T-cell (primary cell): ENCODE data around the gene RASSF8. TPM values are rescaled to one million over a fixed set of nuclear protein-coding genes. Genes with fewer than 3 reads are reported as not detected.

ENCODE experiments used
- ATAC-seq, 4 experiments: fragments of 200-7000 bp in 3 of 4; fragments of 150-1000 bp in 1 of 4; cut with Tn5 transposase; replicated peaks in 1 of 4; 1 replicate in 3 of 4; 2 replicates in 1 of 4; pipeline ENCODE4 v1.10.0; 2021; ENCODE audit warnings: moderate library complexity in 3 of 4, mild to moderate bottlenecking in 2 of 4, moderate number of reproducible peaks in 1 of 4
- CTCF ChIA-PET, 2 donors: fragments of 300-600 bp; sonication (Branson Sonifier 250); formaldehyde crosslinking; loops; one replicate each; lab custom pipeline; 2022; ENCODE audit warnings: antibody characterized with exemption in 2 of 2; lab: Charles Lee
- POLR2A ChIA-PET, 2 donors: fragments of 300-600 bp; sonication (Branson Sonifier 250); formaldehyde crosslinking; loops; one replicate each; lab custom pipeline; 2022; ENCODE audit warnings: antibody characterized with exemption in 2 of 2; lab: Charles Lee
- DNase-seq, 35 experiments: peaks; one replicate each; pipeline versions ENCODE4 v3.0.0 to v3.0.0-alpha.2; 2013 to 2023
- H3K27ac ChIP-seq: one replicate; pipeline ENCODE4 v1.5.1; 2013; ENCODE audit warnings: low read length
- H3K27me3 ChIP-seq, 2 experiments: replicated peaks in 1 of 2; 1 replicate in 1 of 2; 2 replicates in 1 of 2; pipeline versions ENCODE4 v1.6.1 to v1.7.0; 2013; ENCODE audit warnings: low read length in 1 of 2, mixed read lengths in 1 of 2; ENCODE audit not compliant: control insufficient read depth in 2 of 2, insufficient read depth in 2 of 2; ENCODE audit errors: extremely low read depth in 1 of 2
- H3K36me3 ChIP-seq, 2 donors: 1 replicate in 1 of 2; 2 replicates in 1 of 2; pipeline versions ENCODE4 v1.6.1 to v1.7.0; 2013; ENCODE audit warnings: low read length in 1 of 2; ENCODE audit not compliant: control insufficient read depth in 2 of 2, insufficient read depth in 1 of 2; ENCODE audit errors: extremely low read depth in 1 of 2
- H3K4me1 ChIP-seq, 2 experiments: 1 replicate in 1 of 2; 2 replicates in 1 of 2; pipeline versions ENCODE4 v1.6.1 to v1.7.0; 2013; ENCODE audit warnings: low read length in 2 of 2, mixed read lengths in 1 of 2; ENCODE audit not compliant: insufficient read depth in 2 of 2, control insufficient read depth in 1 of 2; ENCODE audit errors: extremely low read depth in 1 of 2
- H3K4me3 ChIP-seq, 2 donors: 1 replicate in 1 of 2; 2 replicates in 1 of 2; pipeline versions ENCODE4 v1.5.1 to v1.7.0; 2013; ENCODE audit warnings: mild to moderate bottlenecking in 2 of 2, low read length in 1 of 2, moderate library complexity in 1 of 2; ENCODE audit not compliant: control insufficient read depth in 1 of 2; ENCODE audit errors: extremely low read depth in 1 of 2
- H3K9me3 ChIP-seq: 2 replicates; pipeline ENCODE4 v1.7.0; 2013
- H3K27ac Mint-ChIP-seq, 2 donors: one replicate each; pipeline ENCODE4 v1.8.0; 2020 to 2021; ENCODE audit warnings: mild to moderate bottlenecking in 2 of 2, mixed read lengths in 2 of 2
- H3K27me3 Mint-ChIP-seq, 2 donors: one replicate each; pipeline ENCODE4 v1.8.0; 2021 to 2022; ENCODE audit warnings: mixed read lengths in 2 of 2
- H3K36me3 Mint-ChIP-seq: one replicate; pipeline ENCODE4 v1.8.0; 2021; ENCODE audit warnings: mixed read lengths
- H3K4me1 Mint-ChIP-seq, 3 donors: one replicate each; pipeline ENCODE4 v1.8.0; 2020 to 2022; ENCODE audit warnings: mixed read lengths in 3 of 3, mild to moderate bottlenecking in 1 of 3
- H3K4me3 Mint-ChIP-seq, 3 donors: one replicate each; pipeline ENCODE4 v1.8.0; 2020 to 2022; ENCODE audit warnings: mild to moderate bottlenecking in 3 of 3, mixed read lengths in 3 of 3, moderate library complexity in 3 of 3
- H3K9me3 Mint-ChIP-seq, 3 donors: one replicate each; pipeline ENCODE4 v1.8.0; 2020 to 2022; ENCODE audit warnings: mixed read lengths in 3 of 3
- WGBS: methylation state at CpG from one replicate; pipeline ENCODE4 v1.1.5; 2013; ENCODE audit warnings: missing lambda C conversion rate; ENCODE audit not compliant: insufficient coverage; 5-methylcytosine and 5-hydroxymethylcytosine counted together
- total RNA-seq, 35 experiments: library from RNA in 6 of 35; stranded (reverse) in 6 of 35; fragments of 120-200 nt in 1 of 35; gene quantifications; one replicate each; pipeline versions ENCODE4 v1.2.1 to v1.2.4 and lab custom pipeline; 2013 to 2026

The RASSF8 gene
- total RNA-seq, 5 donors from 2014 or later (not counting 1 experiment from before 2014, with no cell fraction given) = 0.50 to 0.98 (median 0.73) TPM; not detected in 1

- Histone ChIP-seq H3K9me3 (no peaks in the 10 kb centered on the region), H3K36me3 (no peaks in the 10 kb centered on the region), H3K27me3 (no peaks in the 10 kb centered on the region), H3K27ac (no peak overlapping the region), H3K4me1 (no peaks in the 10 kb centered on the region), H3K4me3 (no peak overlapping the region)
- CTCF ChIA-PET = interaction anchor here in 1 of 2 donors (2.1 kb wide), 1 partner anchor 577 kb away, joined by 6 read pairs; no protein-coding TSS in a partner anchor
- H3K4me1 Mint-ChIP-seq = no peaks in the 10 kb centered on the region
- H3K9me3 Mint-ChIP-seq = no peaks in the 10 kb centered on the region
- DNase-seq (no peak), ATAC-seq (no peak)
- no peaks in the 10 kb centered on the region for H3K36me3 Mint-ChIP-seq
- WGBS = no CpG with 5 or more reads among the region's 2 CpGs
- no peak overlapping the region for H3K27ac Mint-ChIP-seq
- POLR2A ChIA-PET = no interaction called here
- H3K4me3 Mint-ChIP-seq = no peak overlapping the region
- H3K27me3 Mint-ChIP-seq = peaks cover 0 to under 1% of the 10 kb centered on the region in 2 donors
Observed at GRCh38 chr12:26011099-26011498, 52.6 kb downstream of the RASSF8 start.

DNA sequence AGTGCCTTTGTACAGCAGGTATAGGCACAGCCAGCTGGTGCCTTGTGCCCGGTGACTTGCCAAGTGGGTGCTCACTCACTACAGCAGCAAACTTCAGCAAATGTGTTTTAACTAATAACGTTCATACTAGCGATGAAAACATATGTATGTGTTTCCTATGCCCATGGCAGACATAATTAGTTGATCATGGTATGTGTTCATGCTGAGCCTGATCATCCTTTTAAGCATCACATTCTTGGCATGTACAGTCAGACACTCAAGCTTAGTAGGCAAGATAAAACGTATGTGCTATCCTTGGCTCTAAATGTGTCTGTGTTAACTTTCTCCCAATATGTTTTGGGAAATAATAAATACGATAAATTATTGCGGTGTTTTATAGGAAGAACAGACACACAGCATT, 55.6 kb downstream of the RASSF8 start:
- ChIA-PET POLR2A (no interaction called here), CTCF (interaction anchor here in 1 of 2 donors (1.1 kb wide), 1 partner anchor 577 kb away, joined by 3 read pairs; no protein-coding TSS in a partner anchor)
- no peaks in the 10 kb centered on the region for H3K36me3 Mint-ChIP-seq
- DNase-seq (no peak), ATAC-seq (no peak)
- H3K4me1 Mint-ChIP-seq = peaks cover 0 to 1% (median 0%) of the 10 kb centered on the region in 3 donors
- Histone ChIP-seq H3K27me3 (no peaks in the 10 kb centered on the region), H3K9me3 (no peaks in the 10 kb centered on the region), H3K4me1 (no peaks in the 10 kb centered on the region), H3K27ac (no peak overlapping the region), H3K4me3 (no peak overlapping the region), H3K36me3 (no peaks in the 10 kb centered on the region)
- no peak overlapping the region for H3K4me3 Mint-ChIP-seq
- no peak overlapping the region for H3K27ac Mint-ChIP-seq
- peaks cover 0 to 3% of the 10 kb centered on the region in 2 donors for H3K27me3 Mint-ChIP-seq
- 80% methylated on average over 1 of the region's 6 CpGs for WGBS
- no peaks in the 10 kb centered on the region for H3K9me3 Mint-ChIP-seq

DNA sequence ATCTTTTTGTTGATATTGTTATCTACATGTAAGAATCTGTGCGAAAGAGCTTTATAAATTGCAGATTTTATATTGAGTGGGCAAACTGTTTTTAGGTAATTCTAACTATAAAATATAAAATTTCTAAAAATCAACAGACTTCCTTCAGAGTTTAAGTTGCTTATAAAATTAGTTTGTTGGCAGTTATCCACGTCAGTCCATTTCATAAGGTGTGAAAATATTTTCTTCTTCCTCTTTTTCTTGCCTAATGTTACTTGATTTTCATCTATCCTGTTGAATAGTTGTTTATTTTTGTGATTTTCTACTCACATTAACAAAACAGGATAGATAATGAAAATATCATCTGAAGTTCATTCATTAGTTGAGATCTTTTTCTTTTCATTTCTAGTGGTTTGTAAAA, 58.0 kb downstream of the RASSF8 start:
- Mint-ChIP-seq H3K27ac (no peak overlapping the region), H3K4me1 (peaks cover 0 to 1% (median 0%) of the 10 kb centered on the region in 3 donors), H3K36me3 (no peaks in the 10 kb centered on the region), H3K9me3 (no peaks in the 10 kb centered on the region), H3K27me3 (peaks cover 0 to 3% of the 10 kb centered on the region in 2 donors), H3K4me3 (no peak overlapping the region)
- peaks cover 0 to 5% of the 10 kb centered on the region in 2 experiments for H3K27me3 ChIP-seq
- H3K27ac ChIP-seq = no peak overlapping the region
- no peaks in the 10 kb centered on the region for H3K4me1 ChIP-seq
- ATAC-seq (no peak), DNase-seq (no peak)
- no peaks in the 10 kb centered on the region for H3K36me3 ChIP-seq
- WGBS = no CpG with 5 or more reads among the region's 2 CpGs
- H3K4me3 ChIP-seq = no peak overlapping the region
- CTCF ChIA-PET = interaction anchor here in 1 of 2 donors (1.1 kb wide), 1 partner anchor 580 kb away, joined by 3 read pairs; no protein-coding TSS in a partner anchor
- POLR2A ChIA-PET = no interaction called here
- H3K9me3 ChIP-seq = no peaks in the 10 kb centered on the region

- H3K27me3 ChIP-seq = peaks cover 0 to 6% of the 10 kb centered on the region in 2 experiments
- H3K36me3 ChIP-seq = no peaks in the 10 kb centered on the region
- peaks cover 0 to 1% (median 0%) of the 10 kb centered on the region in 3 donors for H3K4me1 Mint-ChIP-seq
- no peaks in the 10 kb centered on the region for H3K36me3 Mint-ChIP-seq
- H3K4me3 ChIP-seq = no peak overlapping the region
- H3K9me3 ChIP-seq = no peaks in the 10 kb centered on the region
- H3K27ac Mint-ChIP-seq = no peak overlapping the region
- ATAC-seq (peak in 1 of 4 experiments; percentile 42), DNase-seq (peak in 1 of 35 experiments; percentile 9)
- H3K4me1 ChIP-seq = no peaks in the 10 kb centered on the region
- no peak overlapping the region for H3K4me3 Mint-ChIP-seq
- 60% methylated on average over 1 of the region's 4 CpGs for WGBS
- H3K27me3 Mint-ChIP-seq = peaks cover 5 to 8% of the 10 kb centered on the region in 2 donors
- H3K9me3 Mint-ChIP-seq = no peaks in the 10 kb centered on the region
- no peak overlapping the region for H3K27ac ChIP-seq
- ChIA-PET CTCF (interaction anchor here in 1 of 2 donors (0.6 kb wide), 2 partner anchors 20 to 584 kb away, joined by 3 to 5 read pairs; no protein-coding TSS in a partner anchor), POLR2A (no interaction called here)
Observed at GRCh38 chr12:26017484-26018211, 59.2 kb downstream of the RASSF8 start.

DNA sequence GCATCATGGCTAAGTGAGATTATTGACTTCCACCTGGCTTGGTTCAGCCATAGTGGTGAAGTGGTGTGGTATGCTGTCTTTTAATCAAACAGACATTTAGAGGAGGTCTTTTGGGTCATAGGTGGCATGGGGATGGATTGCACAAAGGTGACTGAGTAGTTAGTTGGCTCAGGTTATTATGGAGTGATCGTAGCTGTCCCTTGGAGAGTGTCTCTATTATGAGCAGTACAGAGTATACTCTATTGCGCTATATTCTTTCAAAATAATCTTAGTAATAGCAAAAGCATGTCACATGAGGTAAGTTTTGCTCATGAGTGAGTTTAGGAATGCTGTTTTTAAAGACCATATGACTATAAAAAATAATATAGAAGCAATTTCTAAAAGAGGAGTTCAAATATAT, 60.4 kb downstream of the RASSF8 start:
- peaks cover 0 to 6% of the 10 kb centered on the region in 2 experiments for H3K27me3 ChIP-seq

DNA sequence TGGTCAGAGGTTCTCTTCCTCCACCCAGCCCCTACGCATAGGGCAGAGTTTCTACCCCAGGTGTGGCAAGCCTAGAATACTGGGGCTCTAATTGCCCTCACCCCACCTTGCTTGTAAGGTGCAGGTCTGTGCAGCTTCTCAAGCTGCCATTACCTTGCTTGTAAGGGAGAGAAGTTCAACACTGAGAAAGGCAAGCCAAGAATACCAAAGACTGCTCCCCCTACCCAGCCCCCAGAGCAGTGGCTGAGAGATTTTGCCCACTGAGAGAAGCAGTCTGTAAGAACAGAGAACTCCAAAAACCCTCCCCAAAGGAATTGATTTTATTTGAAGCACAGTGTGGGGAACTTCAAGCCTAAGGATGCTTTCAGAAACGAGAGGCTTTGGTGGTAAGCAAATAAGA, 63.1 kb downstream of the RASSF8 start:
- Mint-ChIP-seq H3K4me3 (no peak overlapping the region), H3K9me3 (no peaks in the 10 kb centered on the region), H3K36me3 (no peaks in the 10 kb centered on the region), H3K4me1 (peaks cover 0 to 1% (median 0%) of the 10 kb centered on the region in 3 donors), H3K27me3 (peaks cover 5 to 10% of the 10 kb centered on the region in 2 donors), H3K27ac (no peak overlapping the region)
- Histone ChIP-seq H3K9me3 (no peaks in the 10 kb centered on the region), H3K27me3 (peaks cover 0 to 6% of the 10 kb centered on the region in 2 experiments), H3K36me3 (no peaks in the 10 kb centered on the region), H3K4me1 (no peaks in the 10 kb centered on the region), H3K4me3 (no peak overlapping the region), H3K27ac (no peak overlapping the region)
- ChIA-PET POLR2A (interaction anchor here in 1 of 2 donors (0.7 kb wide), 1 partner anchor 290 kb away, joined by 3 read pairs; no protein-coding TSS in a partner anchor), CTCF (interaction anchor here in 1 of 2 donors (0.7 kb wide), 1 partner anchor 320 kb away, joined by 3 read pairs; no protein-coding TSS in a partner anchor)
- DNase-seq (no peak), ATAC-seq (no peak)
- WGBS = no CpG with 5 or more reads among the region's 2 CpGs

More for the DNA sequence above, 60.4 kb downstream of the RASSF8 start:
- no peaks in the 10 kb centered on the region for H3K36me3 Mint-ChIP-seq
- Histone ChIP-seq H3K9me3 (no peaks in the 10 kb centered on the region), H3K4me1 (no peaks in the 10 kb centered on the region), H3K4me3 (no peak overlapping the region), H3K36me3 (no peaks in the 10 kb centered on the region), H3K27ac (no peak overlapping the region)
- no peak for DNase-seq
- H3K4me1 Mint-ChIP-seq = peaks cover 0 to 1% (median 0%) of the 10 kb centered on the region in 3 donors
- ATAC-seq = no peak
- H3K9me3 Mint-ChIP-seq = no peaks in the 10 kb centered on the region
- CTCF ChIA-PET = no interaction called here
- H3K4me3 Mint-ChIP-seq = no peak overlapping the region
- no peak overlapping the region for H3K27ac Mint-ChIP-seq
- POLR2A ChIA-PET = no interaction called here
- no CpG with 5 or more reads among the region's 2 CpGs for WGBS
- H3K27me3 Mint-ChIP-seq = peaks cover 5 to 8% of the 10 kb centered on the region in 2 donors
